Esophagus squamous epithelium (tissue), 5 donors: ENCODE results near the gene KIAA0319L. TPM values are rescaled to one million over a fixed set of nuclear protein-coding genes. Genes with fewer than 3 reads are reported as not detected.
"Not testable (repeated sequence)": the region's sequence is repeated elsewhere in the genome, so short reads cannot be mapped to it uniquely, and the experiment has no call there.

Experiments used
- DNase-seq: peaks from one replicate; lab custom pipeline; 2025; lab: John Stamatoyannopoulos, UW
- H3K27ac ChIP-seq, 4 donors: fragments of 200-600 bp; sonication (generic); one replicate each; pipeline ENCODE4 v1.5.1; 2016 to 2019; ENCODE audit warnings: mild to moderate bottlenecking in 1 of 4
- H3K27me3 ChIP-seq, 4 donors: fragments of 200-600 bp; sonication (generic); 1 replicate in 3 of 4; 2 replicates in 1 of 4; pipeline versions ENCODE4 v1.5.1 to v1.6.0; 2017 to 2021; ENCODE audit warnings: antibody characterized with exemption in 1 of 4
- H3K36me3 ChIP-seq, 3 donors: fragments of 200-600 bp; sonication (generic); one replicate each; pipeline ENCODE4 v1.5.1; 2016 to 2019
- H3K4me1 ChIP-seq, 3 donors: fragments of 200-600 bp; sonication (generic); one replicate each; pipeline ENCODE4 v1.5.1; 2017 to 2019
- H3K4me3 ChIP-seq, 4 donors: fragments of 200-600 bp; sonication (generic); 1 replicate in 3 of 4; 2 replicates in 1 of 4; pipeline ENCODE4 v1.5.1; 2016 to 2019; ENCODE audit warnings: mild to moderate bottlenecking in 2 of 4, moderate library complexity in 1 of 4
- H3K9me3 ChIP-seq, 3 donors: fragments of 200-600 bp; sonication (generic); one replicate each; pipeline ENCODE4 v1.5.1; 2016 to 2019
- POLR2A ChIP-seq, 4 donors: fragments of 450-650 bp; IDR thresholded peaks; one replicate each; pipeline ENCODE4 v1.6.1; 2017; ENCODE audit warnings: antibody characterized with exemption in 4 of 4, mild to moderate bottlenecking in 4 of 4, moderate library complexity in 3 of 4
- WGBS, 2 donors: methylation state at CpG; one replicate each; pipeline ENCODE4 v1.1.5; 2018; 5-methylcytosine and 5-hydroxymethylcytosine counted together
- intact Hi-C: fragments of 100-400 bp; cut with DNase I; formaldehyde crosslinking; loops from one replicate; pipeline ENCODE4 v1.15.0; 2022
- total RNA-seq, 4 donors: library from RNA; depleted of rRNA; stranded (reverse); fragments of >200 nt; gene quantifications; one replicate each; pipeline ENCODE4 v1.1.0, GENCODE V29; 2016
- TF ChIP-seq, protein P1 (sequence below), 6 experiments: fragments of 450-650 bp in 4 of 6; fragments of 200-600 bp in 2 of 6; sonication (generic) in 2 of 6; IDR thresholded peaks; one replicate each; pipeline ENCODE4 v1.5.1; 2016 to 2019; ENCODE audit warnings: antibody characterized with exemption in 6 of 6, mild to moderate bottlenecking in 4 of 6, moderate library complexity in 4 of 6
- donor health status: DM: yes; HTN: yes; CAD: no.

KIAA0319L gene
- total RNA-seq, 4 donors from 2014 or later, result 24.8 to 53.4 (median 28.4) TPM

DNA sequence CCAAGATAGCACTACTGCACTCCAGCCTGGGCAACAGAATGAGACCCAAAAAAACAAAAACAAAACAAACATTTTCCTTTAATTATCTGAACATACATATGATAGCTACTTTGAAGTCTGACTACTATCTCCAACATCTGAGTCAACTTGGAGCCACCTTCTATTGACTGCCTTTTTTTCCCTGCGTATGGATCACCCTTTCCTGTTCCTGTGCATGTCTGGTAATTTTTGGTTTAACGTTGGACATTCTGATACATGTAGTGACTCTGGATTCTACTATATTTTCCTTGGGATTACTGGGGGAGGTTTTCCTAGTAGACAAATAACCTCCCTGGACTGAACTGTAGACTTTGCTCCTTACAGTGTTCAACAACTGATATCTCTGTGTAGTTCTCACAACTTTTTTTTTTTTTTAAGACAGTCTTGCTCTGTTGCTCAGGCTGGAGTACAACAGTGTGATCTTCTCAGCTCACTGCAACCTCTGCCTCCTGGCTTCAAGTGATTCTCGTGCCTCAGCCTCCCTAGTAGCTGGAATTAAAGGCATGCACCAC lies 70.3 kb downstream of the KIAA0319L start:
- no peak for DNase-seq
- intact Hi-C loops, result no loop called here
- Histone ChIP-seq H3K36me3 (peaks cover 0 to 7% (median 0%) of the 10 kb centered on the region in 3 donors), H3K9me3 (no peaks in the 10 kb centered on the region), H3K4me1 (peaks cover 0 to 17% (median 3%) of the 10 kb centered on the region in 3 donors), H3K4me3 (no peak overlapping the region), H3K27ac (no peak overlapping the region), H3K27me3 (no peaks in the 10 kb centered on the region)
- 83 to 94% methylated on average over 3 of the region's 3 CpGs for WGBS, 2 donors
- TF ChIP-seq, protein P1, sequence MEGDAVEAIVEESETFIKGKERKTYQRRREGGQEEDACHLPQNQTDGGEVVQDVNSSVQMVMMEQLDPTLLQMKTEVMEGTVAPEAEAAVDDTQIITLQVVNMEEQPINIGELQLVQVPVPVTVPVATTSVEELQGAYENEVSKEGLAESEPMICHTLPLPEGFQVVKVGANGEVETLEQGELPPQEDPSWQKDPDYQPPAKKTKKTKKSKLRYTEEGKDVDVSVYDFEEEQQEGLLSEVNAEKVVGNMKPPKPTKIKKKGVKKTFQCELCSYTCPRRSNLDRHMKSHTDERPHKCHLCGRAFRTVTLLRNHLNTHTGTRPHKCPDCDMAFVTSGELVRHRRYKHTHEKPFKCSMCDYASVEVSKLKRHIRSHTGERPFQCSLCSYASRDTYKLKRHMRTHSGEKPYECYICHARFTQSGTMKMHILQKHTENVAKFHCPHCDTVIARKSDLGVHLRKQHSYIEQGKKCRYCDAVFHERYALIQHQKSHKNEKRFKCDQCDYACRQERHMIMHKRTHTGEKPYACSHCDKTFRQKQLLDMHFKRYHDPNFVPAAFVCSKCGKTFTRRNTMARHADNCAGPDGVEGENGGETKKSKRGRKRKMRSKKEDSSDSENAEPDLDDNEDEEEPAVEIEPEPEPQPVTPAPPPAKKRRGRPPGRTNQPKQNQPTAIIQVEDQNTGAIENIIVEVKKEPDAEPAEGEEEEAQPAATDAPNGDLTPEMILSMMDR (IDR thresholded peaks at IDR 0.05), result no peak
- no peak for TF ChIP-seq POLR2A (IDR thresholded peaks at IDR 0.05)

DNA sequence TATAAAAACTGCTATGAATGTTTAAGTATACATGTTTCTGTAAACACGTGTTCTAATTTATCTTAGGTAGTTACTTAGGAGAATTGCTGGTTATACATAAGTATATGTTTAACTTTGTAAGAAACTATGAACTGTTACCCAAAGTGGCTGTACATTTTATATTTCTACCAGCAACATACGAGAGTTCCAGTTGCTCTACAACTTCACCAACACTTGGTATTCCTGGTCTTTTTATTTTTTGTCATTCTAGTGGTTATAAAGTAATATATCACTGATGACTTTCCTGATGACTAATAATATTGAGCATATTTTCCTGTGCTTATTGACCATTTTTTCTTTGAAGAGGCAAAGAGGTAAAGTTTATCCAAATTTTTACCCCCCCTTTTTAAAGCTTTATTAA lies 76.0 kb downstream of the KIAA0319L start:
- Histone ChIP-seq H3K4me1 (no peaks in the 10 kb centered on the region), H3K4me3 (no peak overlapping the region), H3K27ac (no peak overlapping the region), H3K9me3 (no peaks in the 10 kb centered on the region), H3K36me3 (peaks cover 0 to 28% (median 0%) of the 10 kb centered on the region in 3 donors), H3K27me3 (no peaks in the 10 kb centered on the region)
- no peak for TF ChIP-seq POLR2A (IDR thresholded peaks at IDR 0.05)
- TF ChIP-seq, protein P1 (IDR thresholded peaks at IDR 0.05), result no peak
- WGBS, 2 donors, result 95 to 98% methylated on average over 2 of the region's 2 CpGs
- intact Hi-C loops, result no loop called here
- no peak for DNase-seq

DNA sequence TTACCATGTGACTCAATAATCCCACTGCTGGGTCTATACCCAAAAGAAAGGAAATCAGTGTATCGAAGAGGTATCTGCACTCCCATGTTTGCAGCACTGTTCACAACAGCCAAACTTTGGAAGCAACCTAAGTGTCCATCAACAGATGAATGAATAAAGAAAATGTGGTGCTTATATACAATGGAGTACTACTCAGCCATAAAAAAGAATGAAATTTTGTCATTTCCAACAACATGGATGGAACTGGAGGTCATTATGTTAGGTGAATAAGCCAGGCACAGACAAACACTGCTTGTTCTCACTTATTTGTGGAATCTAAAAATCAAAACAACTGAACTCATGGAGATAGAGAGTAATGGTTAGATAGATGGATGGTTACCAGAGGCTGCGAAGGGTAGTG lies 79.3 kb downstream of the KIAA0319L start:
- WGBS, 2 donors, result 96 to 100% methylated on average over 2 of the region's 2 CpGs
- H3K27me3 ChIP-seq, result no peaks in the 10 kb centered on the region
- no peak for DNase-seq
- no peaks in the 10 kb centered on the region for H3K4me1 ChIP-seq
- no peak overlapping the region for H3K27ac ChIP-seq
- TF ChIP-seq, protein P1 (IDR thresholded peaks at IDR 0.05), result no peak
- no peak for TF ChIP-seq POLR2A (IDR thresholded peaks at IDR 0.05)
- intact Hi-C loops, result no loop called here
- H3K9me3 ChIP-seq, result no peaks in the 10 kb centered on the region
- peaks cover 0 to 61% (median 0%) of the 10 kb centered on the region in 3 donors for H3K36me3 ChIP-seq
- H3K4me3 ChIP-seq, result no peak overlapping the region

DNA sequence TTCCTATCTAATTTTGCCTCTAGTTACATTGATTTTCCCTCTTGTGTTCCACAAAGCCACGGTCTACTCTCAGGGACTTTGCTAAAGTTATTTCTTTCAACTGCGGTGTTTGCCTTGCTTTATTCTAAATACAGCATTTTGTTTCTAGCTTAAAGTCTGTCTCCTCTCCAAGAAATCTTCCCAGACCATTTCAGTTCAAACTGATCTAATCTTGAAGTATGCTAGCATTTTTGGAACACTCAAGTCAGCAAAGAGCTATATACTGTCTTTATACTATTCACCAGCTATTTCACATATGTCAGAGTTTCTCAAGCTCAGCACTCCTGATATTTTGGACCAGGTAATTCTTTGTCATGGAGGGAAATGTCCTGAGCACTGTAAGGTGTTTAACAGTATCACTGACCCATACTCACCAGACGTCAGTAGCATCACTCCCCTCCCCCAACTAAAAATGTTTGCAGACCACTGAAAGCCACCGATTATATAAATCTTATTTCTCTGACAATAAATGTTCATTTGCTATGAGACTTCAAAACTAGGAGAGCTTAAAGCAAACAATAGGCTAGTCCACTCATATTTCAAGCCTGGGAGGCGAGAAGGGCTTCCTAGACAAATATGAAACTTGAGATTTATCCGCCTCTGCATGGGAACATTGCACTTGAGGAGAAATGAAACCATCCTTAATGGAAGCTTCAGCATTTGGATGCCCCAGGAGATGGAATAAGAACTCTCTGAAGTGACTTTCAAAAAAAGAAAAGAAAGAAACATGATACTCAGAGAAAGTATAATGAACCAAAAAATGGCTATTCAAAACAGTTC lies 81.1 kb downstream of the KIAA0319L start:
- no peak for DNase-seq
- Histone ChIP-seq H3K4me3 (no peak overlapping the region), H3K27me3 (no peaks in the 10 kb centered on the region), H3K9me3 (no peaks in the 10 kb centered on the region), H3K27ac (no peak overlapping the region), H3K36me3 (peaks cover 0 to 80% (median 0%) of the 10 kb centered on the region in 3 donors), H3K4me1 (no peaks in the 10 kb centered on the region)
- TF ChIP-seq, protein P1 (IDR thresholded peaks at IDR 0.05), result no peak
- TF ChIP-seq POLR2A (IDR thresholded peaks at IDR 0.05), result no peak
- WGBS, 2 donors, result 93 to 96% methylated on average over 6 of the region's 6 CpGs
- intact Hi-C loops, result no loop called here

DNA sequence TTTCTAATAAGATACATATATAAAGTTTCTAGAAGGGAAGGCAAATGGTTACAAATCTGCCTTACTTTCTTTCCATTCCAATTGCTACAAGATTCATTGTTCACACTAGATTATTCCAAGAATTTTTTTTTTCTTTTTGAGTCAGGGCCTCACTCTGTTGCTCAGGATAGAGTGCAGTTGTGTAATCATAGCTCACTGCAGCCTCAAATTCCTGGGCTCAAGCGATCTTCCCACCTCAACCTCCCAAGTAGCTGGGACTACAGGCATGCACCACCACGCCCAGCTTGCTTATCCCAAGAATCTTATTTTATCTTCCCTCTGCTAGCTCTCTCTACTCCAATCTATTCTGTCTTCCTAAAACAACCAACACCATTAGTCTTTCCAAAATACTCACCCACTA lies 81.8 kb downstream of the KIAA0319L start:
- H3K36me3 ChIP-seq, result peaks cover 0 to 87% (median 0%) of the 10 kb centered on the region in 3 donors
- no peaks in the 10 kb centered on the region for H3K4me1 ChIP-seq
- no peaks in the 10 kb centered on the region for H3K9me3 ChIP-seq
- no peaks in the 10 kb centered on the region for H3K27me3 ChIP-seq
- 87 to 88% methylated on average over 2 of the region's 2 CpGs for WGBS, 2 donors
- no peak for DNase-seq
- H3K27ac ChIP-seq, result no peak overlapping the region
- no peak overlapping the region for H3K4me3 ChIP-seq
- intact Hi-C loops, result no loop called here
- TF ChIP-seq, protein P1 (IDR thresholded peaks at IDR 0.05), result no peak

DNA sequence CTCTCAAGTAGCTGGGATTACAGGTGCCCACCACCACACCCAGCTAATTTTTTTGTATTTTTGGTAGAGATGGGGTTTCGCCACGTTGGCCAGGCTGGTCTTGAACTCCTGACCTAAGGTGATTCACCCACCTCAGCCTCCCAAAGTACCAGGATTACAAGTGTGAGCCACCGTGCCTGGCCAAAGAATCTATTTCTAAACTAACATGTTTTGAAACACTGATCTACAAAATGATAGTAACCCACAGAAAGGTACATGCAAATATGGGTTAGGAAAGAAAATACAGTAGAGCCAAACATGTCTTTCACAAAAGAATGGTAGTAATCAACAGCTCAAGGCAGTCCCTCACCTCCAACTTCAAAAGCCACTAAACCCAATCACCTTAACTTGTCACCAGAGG lies 84.0 kb downstream of the KIAA0319L start:
- 90% methylated on average over 3 of the region's 3 CpGs; no CpG with 5 or more reads in 1 of the 2 donors for WGBS, 2 donors
- peaks cover 0 to 99% (median 9%) of the 10 kb centered on the region in 3 donors for H3K36me3 ChIP-seq
- intact Hi-C loops, H3K9me3 ChIP-seq, DNase-seq, H3K4me3 ChIP-seq, H3K27me3 ChIP-seq, H3K4me1 ChIP-seq, H3K27ac ChIP-seq: not testable (repeated sequence)
